Activated naive CD8-positive, alpha-beta T cell treated with anti-CD3 and anti-CD28 coated beads, Interleukin-2, amount 50 U/mL, for 24 hours (primary cell): ENCODE results near the gene KCNJ6.
A peak's percentile ranks its signal among the peaks of the same experiment; 100 is the strongest.
"Not testable (repeated sequence)": the region's sequence is repeated elsewhere in the genome, so short reads cannot be mapped to it uniquely, and the experiment has no call there.

Experiments used
- ATAC-seq: fragments of 150-1000 bp; cut with Tn5 transposase; one replicate; pipeline ENCODE4 v1.10.0; 2021
- DNase-seq: peaks from one replicate; pipeline ENCODE4 v3.0.0; 2021
- H3K27ac Mint-ChIP-seq: one replicate; pipeline ENCODE4 v1.8.0; 2021; ENCODE audit warnings: mild to moderate bottlenecking, mixed read lengths
- H3K27me3 Mint-ChIP-seq: one replicate; pipeline ENCODE4 v1.8.0; 2021; ENCODE audit warnings: mixed read lengths
- H3K36me3 Mint-ChIP-seq: one replicate; pipeline ENCODE4 v1.8.0; 2021; ENCODE audit warnings: low read depth, mixed read lengths
- H3K4me1 Mint-ChIP-seq: one replicate; pipeline ENCODE4 v1.8.0; 2021; ENCODE audit warnings: mixed read lengths
- H3K4me3 Mint-ChIP-seq: one replicate; pipeline ENCODE4 v1.8.0; 2021; ENCODE audit warnings: mild to moderate bottlenecking, moderate library complexity, mixed read lengths
- H3K9me3 Mint-ChIP-seq: one replicate; pipeline ENCODE4 v1.8.0; 2021; ENCODE audit warnings: mixed read lengths

KCNJ6 gene

DNA sequence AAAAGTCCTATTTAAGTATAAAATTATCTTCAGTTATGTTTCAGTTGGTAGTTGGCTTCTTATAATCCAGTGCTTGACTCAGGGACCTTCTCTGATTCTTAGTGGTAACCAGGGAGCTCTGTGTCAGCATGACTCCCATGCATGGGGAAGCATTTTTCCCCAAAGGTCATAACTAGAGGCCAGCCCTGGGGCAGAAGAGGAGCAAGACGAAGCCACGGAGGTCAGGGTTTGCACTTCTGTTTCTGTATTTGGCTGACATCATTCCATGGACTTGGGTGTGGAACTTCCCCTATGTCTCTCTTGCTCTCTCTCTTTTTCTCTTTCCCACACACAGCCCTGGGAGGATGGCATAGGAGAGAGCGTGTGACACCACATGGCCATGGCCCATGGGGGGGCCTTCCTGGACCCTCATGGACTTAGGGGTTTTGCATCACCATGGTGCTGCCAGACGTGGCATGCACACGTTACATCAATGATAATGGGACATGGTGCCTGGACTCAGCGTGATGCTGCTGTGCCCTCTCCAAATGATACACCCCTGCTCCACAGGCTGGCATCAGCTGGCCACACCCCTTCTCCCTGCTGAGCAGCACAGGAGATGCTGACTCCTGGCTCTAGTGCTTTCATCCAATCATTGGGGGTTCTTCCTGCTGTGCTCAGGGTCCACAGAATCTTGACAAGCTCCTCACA, 260.5 kb downstream of the KCNJ6 start:
- no peaks in the 10 kb centered on the region for H3K36me3 Mint-ChIP-seq

DNA sequence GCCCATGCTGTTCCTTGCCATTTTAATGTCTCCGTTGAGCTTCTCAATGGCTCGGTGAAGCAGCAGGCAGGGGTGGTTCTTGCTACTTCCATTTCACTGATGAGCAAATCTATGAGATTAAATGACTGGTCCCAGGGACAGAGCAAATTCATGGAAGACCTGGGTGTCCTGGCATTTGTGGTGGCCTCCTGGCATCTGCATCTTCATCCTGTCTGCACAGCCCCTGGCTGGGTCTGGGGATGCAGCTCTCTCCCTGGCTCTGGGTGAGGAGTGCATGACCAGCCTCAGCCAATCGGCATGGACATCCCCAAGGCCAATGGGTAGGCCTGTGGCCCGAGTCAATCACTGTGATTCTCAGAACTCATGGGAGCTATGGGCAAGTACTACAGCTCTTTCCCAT, 261.7 kb downstream of the KCNJ6 start:
- DNase-seq (no peak), ATAC-seq (no peak)
- H3K27me3 Mint-ChIP-seq = peaks cover 7% of the 10 kb centered on the region
- H3K9me3 Mint-ChIP-seq = no peaks in the 10 kb centered on the region
- H3K36me3 Mint-ChIP-seq = no peaks in the 10 kb centered on the region
- no peak overlapping the region for H3K27ac Mint-ChIP-seq
- H3K4me3 Mint-ChIP-seq = no peak overlapping the region
- peaks cover 2% of the 10 kb centered on the region for H3K4me1 Mint-ChIP-seq

More for the DNA sequence above, 260.5 kb downstream of the KCNJ6 start:
- peaks cover 7% of the 10 kb centered on the region for H3K27me3 Mint-ChIP-seq
- DNase-seq = no peak
- no peak for ATAC-seq
- no peak overlapping the region for H3K27ac Mint-ChIP-seq
- H3K9me3 Mint-ChIP-seq = no peaks in the 10 kb centered on the region
- peaks cover 2% of the 10 kb centered on the region for H3K4me1 Mint-ChIP-seq
- H3K4me3 Mint-ChIP-seq = no peak overlapping the region

DNA sequence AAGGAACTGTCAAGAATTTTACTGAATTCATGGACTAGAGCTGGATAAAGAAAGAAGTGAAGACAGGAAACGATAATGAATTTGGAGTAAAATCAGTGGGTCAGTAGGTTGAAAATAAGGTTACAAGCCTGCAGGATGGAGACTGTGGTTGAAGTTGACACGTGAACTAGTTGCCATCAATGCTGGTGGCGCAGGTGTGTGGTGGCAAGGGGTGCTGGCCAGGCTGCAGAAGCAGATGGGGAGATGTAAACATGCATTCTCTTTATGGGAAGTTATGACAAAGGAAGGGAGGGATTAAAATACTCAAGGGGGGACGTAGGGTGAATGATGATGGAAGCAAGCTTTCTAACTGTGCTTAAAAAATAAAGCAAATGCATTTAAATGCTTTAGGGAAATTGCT, 263.1 kb downstream of the KCNJ6 start:
- H3K36me3 Mint-ChIP-seq = no peaks in the 10 kb centered on the region
- H3K9me3 Mint-ChIP-seq = no peaks in the 10 kb centered on the region
- DNase-seq (no peak), ATAC-seq (no peak)
- no peaks in the 10 kb centered on the region for H3K4me1 Mint-ChIP-seq
- peaks cover 7% of the 10 kb centered on the region for H3K27me3 Mint-ChIP-seq
- no peak overlapping the region for H3K4me3 Mint-ChIP-seq
- H3K27ac Mint-ChIP-seq = no peak overlapping the region

DNA sequence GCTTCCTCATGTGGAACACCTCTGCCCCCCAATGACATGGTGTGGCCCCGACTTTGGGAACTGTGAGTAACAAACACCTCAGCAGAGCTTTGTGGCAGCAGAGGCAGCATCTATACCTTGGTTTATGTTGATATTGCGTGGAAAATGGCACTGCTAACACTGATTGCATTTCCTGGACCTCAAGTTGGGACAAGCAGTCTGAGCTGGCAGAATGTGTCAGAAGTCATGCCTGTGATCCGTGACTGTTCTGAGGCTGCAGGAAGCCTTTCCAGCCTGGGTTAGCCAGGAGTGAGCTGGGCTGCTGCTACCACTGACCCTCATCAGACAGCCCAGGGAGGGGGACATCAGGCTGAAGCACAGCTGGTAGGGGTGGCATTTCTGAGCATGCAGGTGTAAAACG, 268.5 kb downstream of the KCNJ6 start:
- Mint-ChIP-seq H3K36me3 (no peaks in the 10 kb centered on the region), H3K9me3 (no peaks in the 10 kb centered on the region), H3K4me1 (no peaks in the 10 kb centered on the region), H3K4me3 (no peak overlapping the region), H3K27me3 (peaks cover 13% of the 10 kb centered on the region), H3K27ac (no peak overlapping the region)
- ATAC-seq (no peak), DNase-seq (no peak)

DNA sequence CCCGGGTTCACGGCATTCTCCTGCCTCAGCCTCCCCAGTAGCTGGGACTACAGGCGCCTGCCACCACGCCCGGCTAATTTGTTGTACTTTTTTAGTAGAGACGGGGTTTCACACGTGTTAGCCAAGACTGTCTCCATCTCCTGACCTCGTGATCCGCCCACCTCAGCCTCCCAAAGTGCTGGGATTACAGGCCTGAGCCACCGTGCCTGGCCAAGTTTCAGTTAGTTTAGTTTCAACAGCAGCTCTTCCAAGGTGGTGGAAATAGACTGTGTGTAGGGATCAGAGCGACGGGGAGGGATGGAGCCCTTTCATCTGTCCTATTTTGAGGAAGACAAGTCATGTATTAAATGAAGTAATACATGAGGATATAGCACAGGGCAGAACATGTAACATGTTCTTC, 269.5 kb downstream of the KCNJ6 start:
- not testable (repeated sequence) for H3K4me3 Mint-ChIP-seq, H3K36me3 Mint-ChIP-seq, DNase-seq, H3K9me3 Mint-ChIP-seq, ATAC-seq, H3K4me1 Mint-ChIP-seq, H3K27ac Mint-ChIP-seq
- peaks cover 20% of the 10 kb centered on the region for H3K27me3 Mint-ChIP-seq

DNA sequence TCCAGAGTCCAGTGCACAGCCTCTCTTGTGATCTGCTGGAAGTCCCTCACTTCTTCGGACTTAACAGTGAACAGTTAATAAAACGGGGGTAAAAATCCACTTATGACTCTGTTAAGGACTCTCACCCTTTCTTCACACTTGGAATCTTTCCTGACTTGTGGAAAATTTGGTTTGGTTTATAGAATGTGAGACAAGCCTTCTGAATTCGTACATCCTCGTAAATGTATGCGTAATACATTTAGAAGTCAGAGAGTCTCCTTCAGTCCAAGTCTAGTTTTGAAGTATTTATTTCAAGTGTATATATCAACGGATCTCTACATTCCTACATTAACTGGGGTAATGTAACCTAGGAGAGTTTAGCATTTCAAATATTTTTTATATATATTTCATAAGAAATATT, 270.4 kb downstream of the KCNJ6 start:
- no peak for ATAC-seq

DNA sequence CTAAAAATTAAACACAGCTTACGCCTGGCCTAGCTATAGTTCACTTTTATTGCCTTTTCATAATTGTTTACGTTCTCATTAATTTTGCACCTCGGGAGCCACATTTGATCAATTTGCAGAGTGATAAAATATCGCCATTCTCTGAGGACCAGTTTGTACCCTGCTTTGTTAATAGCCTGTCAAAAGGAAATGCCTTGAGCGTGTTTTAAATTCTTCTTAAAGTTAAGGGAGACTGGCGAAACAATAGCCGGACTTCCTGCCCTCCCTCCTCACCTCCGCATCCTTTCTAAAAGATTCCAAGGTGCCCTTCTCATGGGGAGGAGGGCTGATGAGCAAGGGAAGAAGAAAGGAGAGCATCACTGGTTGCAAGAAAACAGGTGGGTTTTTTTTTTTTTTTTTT, 271.6 kb downstream of the KCNJ6 start:
- H3K4me3 Mint-ChIP-seq = no peak overlapping the region
- ATAC-seq (no peak), DNase-seq (no peak)
- no peaks in the 10 kb centered on the region for H3K9me3 Mint-ChIP-seq
- H3K27me3 Mint-ChIP-seq = peaks cover 25% of the 10 kb centered on the region
- no peaks in the 10 kb centered on the region for H3K36me3 Mint-ChIP-seq
- no peak overlapping the region for H3K27ac Mint-ChIP-seq
- no peaks in the 10 kb centered on the region for H3K4me1 Mint-ChIP-seq

More for the DNA sequence above, 270.4 kb downstream of the KCNJ6 start:
- H3K36me3 Mint-ChIP-seq = no peaks in the 10 kb centered on the region
- H3K9me3 Mint-ChIP-seq = no peaks in the 10 kb centered on the region
- H3K27me3 Mint-ChIP-seq = peaks cover 23% of the 10 kb centered on the region
- no peak for DNase-seq
- H3K4me1 Mint-ChIP-seq = no peaks in the 10 kb centered on the region
- H3K4me3 Mint-ChIP-seq = no peak overlapping the region
- H3K27ac Mint-ChIP-seq = no peak overlapping the region

DNA sequence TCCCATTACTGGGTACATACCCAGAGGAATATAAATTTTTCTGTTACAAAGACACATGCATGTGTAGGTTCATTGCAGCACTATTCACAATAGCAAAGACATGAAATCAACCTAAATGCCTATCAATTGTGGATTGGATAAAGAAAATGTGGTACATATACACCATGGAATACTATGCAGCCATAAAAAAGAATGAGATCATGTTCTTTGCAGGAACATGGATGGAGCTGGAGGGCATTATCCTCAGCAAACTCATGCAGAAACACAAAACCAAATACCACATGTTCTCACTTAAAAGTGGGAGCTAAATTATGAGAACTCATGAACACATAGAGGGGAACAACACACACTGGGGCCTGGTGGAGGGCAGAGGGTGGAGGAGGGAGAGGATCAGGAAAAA, 272.4 kb downstream of the KCNJ6 start:
- not testable (repeated sequence) for DNase-seq, H3K4me1 Mint-ChIP-seq, H3K27ac Mint-ChIP-seq, ATAC-seq, H3K4me3 Mint-ChIP-seq, H3K36me3 Mint-ChIP-seq, H3K9me3 Mint-ChIP-seq
- H3K27me3 Mint-ChIP-seq = peaks cover 28% of the 10 kb centered on the region

DNA sequence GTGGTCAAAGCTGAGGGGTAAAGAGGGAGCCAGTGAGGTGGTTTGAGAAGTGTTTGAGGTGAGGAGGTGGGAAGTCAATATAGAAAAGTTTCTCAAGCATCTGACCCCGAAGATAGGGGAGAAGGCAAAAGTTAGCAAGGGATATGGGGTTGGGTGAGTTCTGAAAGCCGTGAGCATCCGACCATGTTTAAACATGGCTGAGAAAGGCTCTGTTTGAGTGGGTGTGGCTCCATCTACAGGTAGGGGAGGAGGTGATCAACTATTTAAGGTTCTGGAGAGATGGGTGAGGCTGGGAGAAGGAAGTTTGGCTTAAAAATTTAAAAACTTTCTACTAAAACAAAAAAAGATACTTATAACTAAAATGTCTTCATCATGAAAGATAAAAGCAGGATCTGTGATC, 273.8 kb downstream of the KCNJ6 start:
- Mint-ChIP-seq H3K9me3 (no peaks in the 10 kb centered on the region), H3K4me3 (no peak overlapping the region), H3K36me3 (no peaks in the 10 kb centered on the region), H3K27me3 (peaks cover 33% of the 10 kb centered on the region), H3K4me1 (no peaks in the 10 kb centered on the region), H3K27ac (peak overlapping the region; percentile 4)
- ATAC-seq = peak; percentile 61
- peak; percentile 18 for DNase-seq

DNA sequence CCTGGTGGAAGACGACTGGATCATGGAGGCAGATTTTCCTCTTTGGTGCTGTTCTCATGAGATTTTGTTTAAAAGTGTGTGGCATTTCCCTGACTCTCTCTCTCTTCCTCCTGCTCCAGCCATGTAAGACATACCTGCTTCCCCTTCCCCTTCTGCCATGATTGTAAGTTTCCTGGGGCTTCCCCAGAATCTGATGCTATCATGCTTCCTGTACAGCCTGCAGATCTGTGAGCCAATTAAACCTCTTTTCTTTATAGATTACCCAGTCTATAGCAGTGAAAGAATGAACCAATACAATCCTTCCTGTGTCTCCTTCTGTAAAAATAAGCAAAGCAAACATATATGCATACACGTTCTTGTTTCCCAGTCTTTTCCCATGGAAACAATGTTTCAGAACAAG, 276.5 kb downstream of the KCNJ6 start:
- DNase-seq = no peak
- no peak overlapping the region for H3K27ac Mint-ChIP-seq
- H3K4me3 Mint-ChIP-seq = no peak overlapping the region
- no peaks in the 10 kb centered on the region for H3K9me3 Mint-ChIP-seq
- H3K27me3 Mint-ChIP-seq = peaks cover 34% of the 10 kb centered on the region
- no peak for ATAC-seq
- no peaks in the 10 kb centered on the region for H3K4me1 Mint-ChIP-seq
- no peaks in the 10 kb centered on the region for H3K36me3 Mint-ChIP-seq

DNA sequence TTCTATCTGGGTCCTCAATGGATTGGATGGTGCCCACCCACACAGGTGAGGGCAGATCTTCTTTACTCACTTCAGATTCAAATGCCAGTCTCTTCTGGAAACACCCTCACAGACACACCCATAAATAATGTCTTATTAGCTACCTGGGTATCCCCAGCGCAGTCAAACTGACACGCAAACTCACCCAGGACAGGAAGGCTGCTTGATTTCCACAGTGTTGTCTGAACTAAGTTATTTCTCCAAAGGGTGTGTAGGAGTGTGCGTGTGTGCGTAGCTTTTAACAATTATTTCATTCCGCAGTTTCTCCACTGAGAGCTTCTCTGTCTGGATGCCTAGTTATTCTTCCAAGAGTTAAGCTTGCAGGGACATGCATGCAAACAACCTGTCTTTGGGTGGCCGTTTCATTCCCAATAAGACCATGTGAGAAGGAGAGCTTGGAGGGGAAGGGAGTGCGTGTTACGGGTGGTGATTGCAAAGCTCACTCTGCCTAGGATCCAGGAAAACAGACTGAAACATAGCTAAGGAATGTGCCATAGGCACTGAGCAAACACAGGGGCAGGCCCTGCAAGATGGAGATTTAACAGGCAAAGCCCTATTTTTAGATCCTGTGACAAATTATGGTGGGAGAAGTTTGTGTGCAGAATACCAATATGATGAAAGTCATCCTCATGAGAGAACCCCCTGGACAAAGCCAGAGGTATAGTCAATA, 280.0 kb downstream of the KCNJ6 start:
- ATAC-seq (no peak), DNase-seq (no peak)
- Mint-ChIP-seq H3K4me1 (peaks cover 8% of the 10 kb centered on the region), H3K27me3 (peaks cover 27% of the 10 kb centered on the region), H3K36me3 (no peaks in the 10 kb centered on the region), H3K4me3 (no peak overlapping the region), H3K9me3 (no peaks in the 10 kb centered on the region), H3K27ac (no peak overlapping the region)

DNA sequence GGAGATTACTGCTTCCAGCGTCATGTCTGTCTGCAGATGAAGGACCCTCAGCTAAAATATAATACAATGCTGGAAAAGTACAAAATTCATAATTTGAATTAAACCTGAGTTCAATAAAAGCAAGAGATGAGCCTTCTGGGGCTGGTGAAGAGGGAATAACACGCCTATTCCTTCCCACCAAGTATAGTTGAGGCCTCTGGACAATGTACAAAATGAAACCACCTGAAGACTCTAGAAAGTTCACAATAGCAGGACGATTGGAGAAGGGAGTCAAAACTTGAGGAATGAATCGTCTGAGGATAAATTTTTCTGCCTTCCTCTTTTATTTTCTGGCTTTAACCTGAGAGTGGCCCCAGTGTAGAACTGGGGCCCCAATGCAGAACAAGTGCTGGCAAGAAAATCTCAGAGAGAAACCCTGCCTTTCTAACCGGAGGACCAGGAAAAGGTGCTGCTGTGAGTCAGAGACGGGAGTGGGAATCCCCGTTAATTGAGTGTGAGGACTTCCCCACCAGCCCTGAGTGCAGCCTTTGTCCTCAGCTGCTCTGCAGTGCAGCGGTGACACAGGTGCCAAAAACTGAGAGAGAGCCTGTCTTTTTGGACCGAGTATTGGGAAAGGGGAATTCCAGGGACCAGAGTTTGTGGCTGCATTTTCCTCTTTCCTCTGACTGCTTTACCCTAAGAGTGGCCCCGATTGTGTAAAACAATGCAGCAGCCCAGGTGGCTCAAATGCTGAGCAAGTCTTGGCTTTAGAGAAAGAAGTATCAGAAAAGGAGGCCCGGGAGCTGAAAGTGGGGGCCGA, 284.7 kb downstream of the KCNJ6 start:
- Mint-ChIP-seq H3K27ac (peak overlapping the region; percentile 25), H3K9me3 (no peaks in the 10 kb centered on the region), H3K4me3 (no peak overlapping the region), H3K36me3 (no peaks in the 10 kb centered on the region), H3K27me3 (peaks cover 36% of the 10 kb centered on the region), H3K4me1 (peaks cover 9% of the 10 kb centered on the region)
- peak; percentile 72 for ATAC-seq
- DNase-seq = peak; percentile 11

DNA sequence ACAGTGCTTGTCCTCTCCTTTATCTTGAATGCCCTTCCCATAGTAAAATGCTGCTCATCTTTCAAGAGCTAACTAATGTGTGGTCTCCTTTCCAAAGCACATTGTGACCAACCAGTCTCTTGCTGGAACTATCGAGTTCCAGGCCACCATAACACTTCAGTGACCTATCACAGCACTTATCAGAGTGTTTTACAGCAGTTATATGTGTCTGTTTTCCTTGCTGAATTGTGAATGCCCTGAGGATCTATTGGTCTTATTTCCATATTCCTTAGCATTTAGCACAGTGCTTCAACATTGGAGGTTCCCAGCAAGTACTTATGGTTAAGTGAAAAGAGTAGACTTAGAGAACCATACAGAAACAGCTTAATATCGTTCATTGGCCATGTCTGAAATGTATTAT, 285.4 kb downstream of the KCNJ6 start:
- ATAC-seq (no peak), DNase-seq (no peak)
- Mint-ChIP-seq H3K27me3 (peaks cover 30% of the 10 kb centered on the region), H3K36me3 (no peaks in the 10 kb centered on the region), H3K27ac (no peak overlapping the region), H3K4me3 (no peak overlapping the region), H3K4me1 (peaks cover 9% of the 10 kb centered on the region), H3K9me3 (no peaks in the 10 kb centered on the region)

DNA sequence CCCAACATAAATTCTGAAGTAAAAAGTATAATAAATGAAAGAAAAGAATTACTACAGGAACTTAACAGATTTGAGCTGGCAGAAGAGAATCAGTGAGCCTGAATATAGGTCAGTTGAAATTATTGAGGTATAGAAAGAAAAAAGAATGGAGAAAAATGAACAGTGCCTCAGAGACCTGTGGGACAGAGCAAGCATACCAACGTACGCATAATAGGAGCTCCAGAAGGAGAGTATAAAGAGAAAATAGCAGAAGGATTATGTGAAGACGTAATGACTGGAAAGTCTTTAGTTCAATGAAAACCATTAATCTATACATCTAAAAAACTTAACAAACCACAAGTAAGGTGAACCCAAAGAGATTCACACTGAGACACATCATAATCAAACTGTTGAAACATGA, 287.9 kb downstream of the KCNJ6 start:
- Mint-ChIP-seq H3K27ac (no peak overlapping the region), H3K9me3 (no peaks in the 10 kb centered on the region), H3K4me1 (peaks cover 9% of the 10 kb centered on the region), H3K4me3 (no peak overlapping the region), H3K36me3 (no peaks in the 10 kb centered on the region), H3K27me3 (peaks cover 27% of the 10 kb centered on the region)
- no peak for ATAC-seq
- DNase-seq = no peak

DNA sequence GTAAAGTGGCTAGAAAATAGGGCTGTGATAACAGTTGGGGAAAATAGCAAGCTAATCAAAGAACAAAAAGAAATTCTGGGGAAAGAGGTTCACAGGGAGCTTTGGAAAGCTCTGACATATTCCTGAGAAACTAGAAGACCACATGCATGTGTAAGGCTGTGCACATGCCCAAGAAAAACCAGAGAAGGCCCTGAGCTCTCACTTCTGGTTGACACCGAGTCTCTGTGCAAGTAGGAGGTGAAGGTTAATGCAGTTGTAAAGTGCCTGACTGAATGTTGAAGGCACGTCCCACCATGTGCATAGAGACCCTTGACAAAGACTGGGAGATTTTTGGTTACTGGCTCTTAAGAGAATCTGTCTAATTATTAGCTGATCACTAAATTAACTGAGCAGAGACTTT, 288.7 kb downstream of the KCNJ6 start:
- DNase-seq = no peak
- Mint-ChIP-seq H3K27me3 (peaks cover 27% of the 10 kb centered on the region), H3K4me1 (peaks cover 9% of the 10 kb centered on the region), H3K27ac (no peak overlapping the region), H3K4me3 (no peak overlapping the region), H3K36me3 (no peaks in the 10 kb centered on the region), H3K9me3 (no peaks in the 10 kb centered on the region)
- ATAC-seq = no peak
